Left lung (tissue), 10 donors: Measurements from ENCODE around the gene TNFSF4. TPM values are rescaled to one million over a fixed set of nuclear protein-coding genes. Genes with fewer than 3 reads are reported as not detected.
"Not testable (repeated sequence)": the region's sequence is repeated elsewhere in the genome, so short reads cannot be mapped to it uniquely, and the experiment has no call there.

Source experiments
- ATAC-seq: fragments of 200-7000 bp; cut with Tn5 transposase; one replicate; pipeline ENCODE4 v1.9.1; 2020; ENCODE audit warnings: moderate library complexity
- DNase-seq, 4 donors: peaks; one replicate each; pipeline ENCODE4 v3.0.0-alpha.2; 2013 to 2020
- H3K27ac ChIP-seq, 2 donors: fragments of 200-600 bp; sonication (generic) in 1 of 2; one replicate each; pipeline versions ENCODE4 v1.5.0 to v1.8.0; 2020 to 2021
- H3K27me3 ChIP-seq, 2 donors: fragments of 200-600 bp; sonication (generic) in 1 of 2; one replicate each; pipeline versions ENCODE4 v1.5.0 to v1.8.0; 2020 to 2021
- H3K36me3 ChIP-seq, 2 donors: fragments of 200-600 bp; sonication (generic) in 1 of 2; one replicate each; pipeline versions ENCODE4 v1.5.0 to v1.8.0; 2020 to 2021
- H3K4me1 ChIP-seq, 2 donors: fragments of 200-600 bp; one replicate each; pipeline ENCODE4 v1.8.0; 2021
- H3K4me3 ChIP-seq, 2 donors: fragments of 200-600 bp; sonication (generic) in 1 of 2; one replicate each; pipeline versions ENCODE4 v1.5.0 to v1.8.0; 2020 to 2021; ENCODE audit warnings: mild to moderate bottlenecking in 1 of 2
- H3K9me3 ChIP-seq, 2 donors: fragments of 200-600 bp; sonication (generic) in 1 of 2; one replicate each; pipeline versions ENCODE4 v1.5.0 to v1.8.0; 2020 to 2021
- CTCF ChIP-seq, 2 donors: fragments of 200-600 bp; sonication (generic) in 1 of 2; IDR thresholded peaks; one replicate each; pipeline versions ENCODE4 v1.5.0 to v1.8.0; 2021; ENCODE audit warnings: antibody characterized with exemption in 2 of 2
- intact Hi-C, 2 donors: fragments of 100-400 bp; cut with DNase I; formaldehyde crosslinking; loops; one replicate each; pipeline versions ENCODE4 v1.11.2 to v1.14.2; 2022
- polyA plus RNA-seq, 6 donors: library from polyadenylated mRNA; unstranded; fragments of 120-200 nt; gene quantifications; one replicate each; pipeline ENCODE4 v1.2.1, GENCODE V29; 2013; ENCODE audit not compliant: insufficient read length in 6 of 6
- total RNA-seq, 2 donors: library from RNA; stranded (reverse); fragmentation: NEBNext Ultra II Directional; extraction: Animal tissue kit (Norgen Biotek cat#: 25700); gene quantifications; one replicate each; pipeline ENCODE4 v1.2.1, GENCODE V29; 2021
- donor health status: DM: no; HTN: yes; CAD: no.
- donor health status: DM: no; HTN: no; CAD: no.

The TNFSF4 gene
- total and polyA plus RNA-seq, 8 donors = 0.73 to 3.2 (median 2.0) TPM

DNA sequence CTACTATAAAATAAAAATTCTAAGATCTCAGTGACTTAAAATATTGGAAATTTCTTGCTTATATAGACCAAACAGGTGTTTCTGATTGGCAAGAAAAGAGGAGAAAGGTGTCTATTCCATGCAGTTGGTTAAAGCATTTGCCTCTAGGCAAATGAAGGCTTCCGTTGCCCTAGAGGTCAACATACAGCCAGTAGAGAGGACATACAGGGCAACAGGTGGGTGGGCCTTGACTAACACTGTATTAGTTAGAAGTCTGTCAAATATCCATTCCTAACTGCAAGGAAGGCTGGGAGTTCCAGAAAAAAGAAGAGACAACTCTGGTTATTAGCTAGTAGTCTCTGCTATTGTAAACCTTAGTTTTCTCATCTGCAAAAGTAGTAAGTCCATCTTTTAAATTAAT is 43.0 kb downstream of the TNFSF4 start:
- no peaks in the 10 kb centered on the region for H3K27me3 ChIP-seq
- H3K9me3 ChIP-seq = no peaks in the 10 kb centered on the region
- no peak overlapping the region for H3K27ac ChIP-seq
- no peaks in the 10 kb centered on the region for H3K4me1 ChIP-seq
- intact Hi-C loops = no loop called here
- ATAC-seq (no peak), DNase-seq (no peak)
- H3K36me3 ChIP-seq = no peaks in the 10 kb centered on the region
- no peak for TF ChIP-seq CTCF (IDR thresholded peaks at IDR 0.05)
- no peak overlapping the region for H3K4me3 ChIP-seq

DNA sequence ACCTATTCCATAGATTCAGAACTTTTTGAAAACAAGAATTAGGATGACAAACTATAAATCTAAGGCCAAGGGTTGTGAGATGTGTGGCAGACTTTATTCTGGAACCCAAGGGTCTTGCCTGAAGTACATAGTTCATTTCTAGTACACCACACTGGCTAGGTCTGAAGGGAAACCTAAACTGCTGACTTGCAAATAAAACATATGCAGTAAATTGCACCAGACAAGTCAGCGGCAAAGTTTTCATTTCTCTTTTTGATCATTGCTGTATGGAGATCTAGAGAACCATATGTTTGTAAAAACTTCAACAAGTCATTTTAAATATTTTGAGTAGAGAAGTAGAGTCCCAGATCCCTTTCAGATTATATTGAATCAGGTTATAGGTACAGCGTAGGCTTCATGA is 43.9 kb downstream of the TNFSF4 start:
- no peak for TF ChIP-seq CTCF (IDR thresholded peaks at IDR 0.05)
- intact Hi-C loops = no loop called here
- Histone ChIP-seq H3K36me3 (no peaks in the 10 kb centered on the region), H3K4me3 (no peak overlapping the region), H3K27ac (no peak overlapping the region), H3K4me1 (no peaks in the 10 kb centered on the region), H3K9me3 (no peaks in the 10 kb centered on the region), H3K27me3 (no peaks in the 10 kb centered on the region)
- no peak for DNase-seq
- no peak for ATAC-seq

- no peak for ATAC-seq
- TF ChIP-seq CTCF (IDR thresholded peaks at IDR 0.05) = no peak
- intact Hi-C loops = no loop called here
These were observed 44.5 kb downstream of the TNFSF4 start for GRCh38 chr1:173162601-173163000.

DNA sequence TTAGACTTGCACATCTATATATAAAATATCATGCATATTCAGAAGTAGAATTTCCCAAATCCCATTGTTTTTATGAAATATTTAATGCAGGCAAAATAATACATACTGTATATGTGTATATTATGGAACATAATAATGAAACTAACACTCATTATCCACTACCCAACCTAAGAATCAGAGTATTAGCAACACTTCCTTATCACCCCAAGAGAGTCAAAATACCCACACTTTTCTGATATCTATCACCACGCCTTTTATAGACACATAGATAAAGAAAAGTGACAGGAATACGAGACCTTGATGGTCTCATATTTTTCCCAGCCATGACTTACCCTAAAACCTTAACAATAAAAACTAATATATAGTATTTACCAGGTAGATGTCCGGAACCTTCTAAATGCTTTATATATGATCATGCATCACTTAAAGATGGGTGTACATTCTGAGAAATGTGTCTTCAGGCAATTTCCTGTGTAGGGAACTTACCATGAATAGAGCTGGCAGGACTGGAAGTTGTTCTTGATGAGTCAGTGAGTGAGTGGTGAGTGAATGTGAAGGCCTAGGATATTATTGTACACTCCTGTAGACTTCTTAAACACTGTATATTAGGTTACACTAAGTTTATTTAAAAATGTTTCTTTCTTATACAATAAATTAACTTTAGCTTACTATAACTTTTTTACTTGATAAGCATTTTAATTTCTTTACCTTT is 45.5 kb downstream of the TNFSF4 start:
- Histone ChIP-seq H3K27ac (no peak overlapping the region), H3K9me3 (no peaks in the 10 kb centered on the region), H3K27me3 (no peaks in the 10 kb centered on the region), H3K4me1 (no peaks in the 10 kb centered on the region), H3K4me3 (no peak overlapping the region), H3K36me3 (no peaks in the 10 kb centered on the region)
- peak; percentile 26 for ATAC-seq
- TF ChIP-seq CTCF (IDR thresholded peaks at IDR 0.05) = no peak
- intact Hi-C loops = no loop called here
- DNase-seq = no peak

More at GRCh38 chr1:173162601-173163000, 44.5 kb downstream of the TNFSF4 start:
- Histone ChIP-seq H3K27ac (no peak overlapping the region), H3K4me1 (no peaks in the 10 kb centered on the region), H3K9me3 (no peaks in the 10 kb centered on the region), H3K27me3 (no peaks in the 10 kb centered on the region), H3K36me3 (no peaks in the 10 kb centered on the region), H3K4me3 (no peak overlapping the region)
- no peak for DNase-seq

DNA sequence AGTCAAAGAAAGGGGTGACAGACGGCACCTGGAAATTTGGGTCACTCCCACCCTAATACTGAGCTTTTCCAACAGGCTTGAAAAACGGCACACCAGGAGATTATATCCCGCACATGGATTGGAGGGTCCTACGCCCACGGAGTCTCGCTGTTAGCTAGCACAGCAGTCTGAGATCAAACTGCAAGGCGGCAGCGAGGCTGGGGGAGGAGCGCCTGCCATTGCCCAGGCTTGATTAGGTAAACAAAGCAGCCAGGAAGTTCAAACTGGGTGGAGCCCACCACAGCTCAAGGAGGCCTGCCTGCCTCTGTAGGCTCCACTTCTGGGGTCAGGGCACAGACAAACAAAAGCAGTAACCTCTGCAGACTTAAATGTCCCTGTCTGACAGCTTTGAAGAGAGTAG is 53.2 kb downstream of the TNFSF4 start:
- H3K4me3 ChIP-seq, ATAC-seq, H3K9me3 ChIP-seq, H3K4me1 ChIP-seq, H3K27ac ChIP-seq, DNase-seq, H3K36me3 ChIP-seq, H3K27me3 ChIP-seq, intact Hi-C loops: not testable (repeated sequence)

GRCh38 chr1:173153503-173153902 is 53.6 kb downstream of the TNFSF4 start:
- H3K27me3 ChIP-seq = no peaks in the 10 kb centered on the region
- DNase-seq = no peak
- ATAC-seq = no peak
- no peak overlapping the region for H3K4me3 ChIP-seq
- no peaks in the 10 kb centered on the region for H3K4me1 ChIP-seq
- no peak for TF ChIP-seq CTCF (IDR thresholded peaks at IDR 0.05)
- no peak overlapping the region for H3K27ac ChIP-seq
- no peaks in the 10 kb centered on the region for H3K36me3 ChIP-seq
- intact Hi-C loops = no loop called here
- H3K9me3 ChIP-seq = no peaks in the 10 kb centered on the region
